ENCODE measurements around the gene NXPH2. TPM values are rescaled to one million over a fixed set of nuclear protein-coding genes. Genes with fewer than 3 reads are reported as not detected.

NXPH2 gene
- total and polyA plus RNA-seq, 11 donors = 0.91 TPM; not detected in 10

GRCh38 chr2:138724729-138725459 lies 55.3 kb downstream of the NXPH2 start:
- no peak for ATAC-seq
- DNase-seq = no peak
- Histone ChIP-seq H3K36me3 (no peaks in the 10 kb centered on the region), H3K27ac (no peak overlapping the region), H3K4me3 (no peak overlapping the region), H3K27me3 (no peaks in the 10 kb centered on the region), H3K9me3 (no peaks in the 10 kb centered on the region), H3K4me1 (no peaks in the 10 kb centered on the region)
- WGBS, 4 donors = 85 to 92% (median 89%) methylated on average over 2 of the region's 2 CpGs
- intact Hi-C loops (cut with DNase I) = no loop called here
- TF ChIP-seq POLR2A (IDR thresholded peaks at IDR 0.05) (no peak), CTCF (IDR thresholded peaks at IDR 0.05) (no peak)

- no peaks in the 10 kb centered on the region for H3K27me3 ChIP-seq
- no peaks in the 10 kb centered on the region for H3K9me3 ChIP-seq
- intact Hi-C loops (cut with DNase I) = no loop called here
- H3K36me3 ChIP-seq = no peaks in the 10 kb centered on the region
- no peak overlapping the region for H3K27ac ChIP-seq
- DNase-seq (no peak), ATAC-seq (no peak)
- TF ChIP-seq CTCF (IDR thresholded peaks at IDR 0.05) = no peak
- TF ChIP-seq POLR2A (IDR thresholded peaks at IDR 0.05) = no peak
- H3K4me1 ChIP-seq = no peaks in the 10 kb centered on the region
- no peak overlapping the region for H3K4me3 ChIP-seq
- 86 to 90% (median 88%) methylated on average over 2 of the region's 2 CpGs for WGBS, 4 donors
These were observed 55.9 kb downstream of the NXPH2 start for GRCh38 chr2:138724327-138724726.

- WGBS, 4 donors = 72 to 83% (median 78%) methylated on average over 7 of the region's 7 CpGs
- no peaks in the 10 kb centered on the region for H3K9me3 ChIP-seq
These were observed 56.8 kb downstream of the NXPH2 start for GRCh38 chr2:138723196-138723987.

More at GRCh38 chr2:138723196-138723987, 56.8 kb downstream of the NXPH2 start:
- H3K4me3 ChIP-seq = no peak overlapping the region
- H3K36me3 ChIP-seq = no peaks in the 10 kb centered on the region
- TF ChIP-seq POLR2A (IDR thresholded peaks at IDR 0.05) (no peak), CTCF (IDR thresholded peaks at IDR 0.05) (no peak)
- H3K27ac ChIP-seq = no peak overlapping the region
- ATAC-seq = peak in 3 of 4 donors; percentile 36 to 78 (median 64)
- DNase-seq = peak in 1 of 5 donors; percentile 9
- H3K27me3 ChIP-seq = no peaks in the 10 kb centered on the region
- intact Hi-C loops (cut with DNase I) = no loop called here
- no peaks in the 10 kb centered on the region for H3K4me1 ChIP-seq

Data from heart left ventricle (tissue), 16 donors.